Trophoblast cell (in vitro differentiated cells and primary cell): ENCODE data around the gene MUC5B.

Experiments used
- DNase-seq, 2 donors: peaks; one replicate each; pipeline ENCODE4 v3.0.0-alpha.2; 2016
- H2AFZ ChIP-seq: 2 replicates; pipeline ENCODE4 v1.6.1; 2013; ENCODE audit warnings: low read length, moderate library complexity, mild to moderate bottlenecking; ENCODE audit not compliant: insufficient read depth, poor library complexity
- H2AK5ac ChIP-seq: 2 replicates; pipeline ENCODE4 v1.6.1; 2013; ENCODE audit warnings: mild to moderate bottlenecking, low read length
- H2BK120ac ChIP-seq: 2 replicates; pipeline ENCODE4 v1.6.1; 2013; ENCODE audit warnings: low read length, mild to moderate bottlenecking, moderate library complexity; ENCODE audit not compliant: insufficient read depth, poor library complexity
- H2BK12ac ChIP-seq: 2 replicates; pipeline ENCODE4 v1.6.1; 2013; ENCODE audit warnings: mild to moderate bottlenecking, low read length, moderate library complexity
- H2BK5ac ChIP-seq: 2 replicates; pipeline ENCODE4 v1.6.1; 2013; ENCODE audit warnings: low read length, low read depth, moderate library complexity, mild to moderate bottlenecking; ENCODE audit not compliant: poor library complexity
- H3K14ac ChIP-seq: 2 replicates; pipeline ENCODE4 v1.6.1; 2013; ENCODE audit warnings: mild to moderate bottlenecking, low read length
- H3K18ac ChIP-seq: 2 replicates; pipeline ENCODE4 v1.6.1; 2013; ENCODE audit warnings: mild to moderate bottlenecking, low read length
- H3K23ac ChIP-seq: 2 replicates; pipeline ENCODE4 v1.6.1; 2013; ENCODE audit warnings: low read length
- H3K27ac ChIP-seq: 2 replicates; pipeline ENCODE4 v1.5.1; 2013; ENCODE audit warnings: low read depth, mild to moderate bottlenecking, inconsistent platforms, low read length, moderate library complexity
- H3K27me3 ChIP-seq: 2 replicates; pipeline ENCODE4 v1.6.1; 2013; ENCODE audit warnings: inconsistent platforms, mild to moderate bottlenecking, low read length, moderate library complexity; ENCODE audit not compliant: insufficient read depth
- H3K36me3 ChIP-seq, 2 experiments: 1 replicate in 1 of 2; 2 replicates in 1 of 2; pipeline ENCODE4 v1.6.1; 2013; ENCODE audit warnings: low read length in 2 of 2, mild to moderate bottlenecking in 2 of 2, moderate library complexity in 1 of 2; ENCODE audit not compliant: insufficient read depth in 2 of 2, control insufficient read depth in 1 of 2
- H3K4ac ChIP-seq: 2 replicates; pipeline ENCODE4 v1.6.1; 2013; ENCODE audit warnings: low read depth, mild to moderate bottlenecking, low read length, moderate library complexity
- H3K4me1 ChIP-seq, 2 experiments: 1 replicate in 1 of 2; 2 replicates in 1 of 2; pipeline ENCODE4 v1.6.1; 2013; ENCODE audit warnings: low read length in 2 of 2, mild to moderate bottlenecking in 2 of 2, moderate library complexity in 1 of 2; ENCODE audit not compliant: insufficient read depth in 2 of 2, control insufficient read depth in 1 of 2
- H3K4me2 ChIP-seq: 2 replicates; pipeline ENCODE4 v1.6.1; 2013; ENCODE audit warnings: inconsistent platforms, mild to moderate bottlenecking, low read length, moderate library complexity
- H3K4me3 ChIP-seq: 2 replicates; pipeline ENCODE4 v1.5.1; 2013; ENCODE audit warnings: mild to moderate bottlenecking, low read depth, low read length, inconsistent platforms
- H3K79me1 ChIP-seq: one replicate; pipeline ENCODE4 v1.6.1; 2013; ENCODE audit warnings: low read length
- H3K79me2 ChIP-seq: 2 replicates; pipeline ENCODE4 v1.6.1; 2013; ENCODE audit warnings: low read length, mild to moderate bottlenecking; ENCODE audit not compliant: control insufficient read depth, insufficient read depth, poor library complexity
- H3K9ac ChIP-seq: 2 replicates; pipeline ENCODE4 v1.6.1; 2013; ENCODE audit warnings: mild to moderate bottlenecking, low read length
- H3K9me3 ChIP-seq: 2 replicates; pipeline ENCODE4 v1.6.1; 2013; ENCODE audit warnings: low read depth, mild to moderate bottlenecking, control low read depth, inconsistent platforms, low read length; ENCODE audit not compliant: insufficient read depth
- H4K12ac ChIP-seq: 2 replicates; pipeline ENCODE4 v1.6.1; 2013; ENCODE audit warnings: low read depth, mild to moderate bottlenecking, low read length, moderate library complexity
- H4K8ac ChIP-seq: 2 replicates; pipeline ENCODE4 v1.6.1; 2013; ENCODE audit warnings: low read depth, mild to moderate bottlenecking, low read length, moderate library complexity
- H4K91ac ChIP-seq: one replicate; pipeline ENCODE4 v1.6.1; 2013; ENCODE audit warnings: low read depth, mild to moderate bottlenecking, low read length, moderate library complexity
- WGBS: extraction: QIAGEN DNeasy Blood & Tissue Kit; methylation state at CpG from one replicate; pipeline ENCODE4 v1.1.7; 2013; ENCODE audit warnings: missing lambda C conversion rate; ENCODE audit not compliant: insufficient read length, insufficient coverage; ENCODE audit errors: extremely low coverage; 5-methylcytosine and 5-hydroxymethylcytosine counted together

The MUC5B gene

DNA sequence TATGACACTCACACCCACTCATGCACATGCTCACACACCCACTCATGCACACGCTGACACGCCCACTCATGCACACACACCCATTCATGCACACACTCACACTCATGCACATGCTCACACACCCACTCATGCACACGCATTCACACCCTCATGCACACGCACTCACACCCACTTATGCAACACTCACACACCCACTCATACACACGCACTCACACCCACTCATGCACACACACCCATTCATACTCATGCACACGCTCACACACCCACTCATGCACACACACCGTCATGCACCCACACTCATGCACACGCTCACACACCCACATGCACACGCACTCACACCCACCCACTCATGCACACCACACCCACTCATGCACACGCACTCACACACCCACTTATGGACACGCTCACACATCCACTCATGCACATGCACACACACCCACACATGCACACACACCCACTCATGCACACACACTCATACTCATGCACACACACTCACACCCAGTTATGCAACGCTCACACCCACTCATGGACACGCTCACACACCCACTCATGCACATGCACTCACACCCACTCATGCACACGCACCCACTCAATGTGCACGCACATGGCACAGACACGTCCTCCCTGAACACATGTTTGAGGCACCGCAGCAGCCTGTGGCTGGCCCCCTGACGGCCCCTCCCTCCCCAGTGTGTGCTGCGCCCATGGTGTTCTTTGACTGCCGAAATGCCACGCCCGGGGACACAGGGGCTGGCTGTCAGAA lies 47.2 kb upstream of the MUC5B start:
- Histone ChIP-seq H2BK120ac (no peak overlapping the region), H3K27ac (no peak overlapping the region), H3K4me3 (peak overlapping the region; percentile 30), H3K4me2 (no peak overlapping the region), H3K79me1 (no peaks in the 10 kb centered on the region), H3K4me1 (no peaks in the 10 kb centered on the region), H3K9me3 (peaks cover 80% of the 10 kb centered on the region), H3K14ac (no peak overlapping the region), H2BK12ac (no peak overlapping the region), H3K36me3 (no peaks in the 10 kb centered on the region), H3K79me2 (no peaks in the 10 kb centered on the region), H4K8ac (no peak overlapping the region), H3K4ac (no peak overlapping the region), H2BK5ac (no peak overlapping the region), H3K9ac (no peak overlapping the region), H2AK5ac (no peak overlapping the region), H3K18ac (no peak overlapping the region), H4K91ac (no peak overlapping the region), H4K12ac (no peak overlapping the region), H2AFZ (no peak overlapping the region), H3K27me3 (no peaks in the 10 kb centered on the region), H3K23ac (no peak overlapping the region)
- no peak for DNase-seq
- no CpG with 5 or more reads among the region's 22 CpGs for WGBS

GRCh38 chr11:1176224-1177019 lies 46.4 kb upstream of the MUC5B start:
- Histone ChIP-seq H3K23ac (no peak overlapping the region), H3K79me1 (no peaks in the 10 kb centered on the region), H3K9me3 (peaks cover 84% of the 10 kb centered on the region), H3K27me3 (no peaks in the 10 kb centered on the region), H2BK5ac (no peak overlapping the region), H3K79me2 (no peaks in the 10 kb centered on the region), H3K36me3 (no peaks in the 10 kb centered on the region), H3K4me2 (no peak overlapping the region), H4K91ac (no peak overlapping the region), H4K8ac (no peak overlapping the region), H2AFZ (no peak overlapping the region), H3K4ac (no peak overlapping the region), H2BK12ac (no peak overlapping the region), H3K18ac (no peak overlapping the region), H2BK120ac (no peak overlapping the region), H2AK5ac (no peak overlapping the region), H3K4me3 (no peak overlapping the region), H3K27ac (no peak overlapping the region), H4K12ac (no peak overlapping the region), H3K9ac (no peak overlapping the region), H3K4me1 (no peaks in the 10 kb centered on the region), H3K14ac (no peak overlapping the region)
- WGBS = no CpG with 5 or more reads among the region's 32 CpGs
- DNase-seq = no peak

DNA sequence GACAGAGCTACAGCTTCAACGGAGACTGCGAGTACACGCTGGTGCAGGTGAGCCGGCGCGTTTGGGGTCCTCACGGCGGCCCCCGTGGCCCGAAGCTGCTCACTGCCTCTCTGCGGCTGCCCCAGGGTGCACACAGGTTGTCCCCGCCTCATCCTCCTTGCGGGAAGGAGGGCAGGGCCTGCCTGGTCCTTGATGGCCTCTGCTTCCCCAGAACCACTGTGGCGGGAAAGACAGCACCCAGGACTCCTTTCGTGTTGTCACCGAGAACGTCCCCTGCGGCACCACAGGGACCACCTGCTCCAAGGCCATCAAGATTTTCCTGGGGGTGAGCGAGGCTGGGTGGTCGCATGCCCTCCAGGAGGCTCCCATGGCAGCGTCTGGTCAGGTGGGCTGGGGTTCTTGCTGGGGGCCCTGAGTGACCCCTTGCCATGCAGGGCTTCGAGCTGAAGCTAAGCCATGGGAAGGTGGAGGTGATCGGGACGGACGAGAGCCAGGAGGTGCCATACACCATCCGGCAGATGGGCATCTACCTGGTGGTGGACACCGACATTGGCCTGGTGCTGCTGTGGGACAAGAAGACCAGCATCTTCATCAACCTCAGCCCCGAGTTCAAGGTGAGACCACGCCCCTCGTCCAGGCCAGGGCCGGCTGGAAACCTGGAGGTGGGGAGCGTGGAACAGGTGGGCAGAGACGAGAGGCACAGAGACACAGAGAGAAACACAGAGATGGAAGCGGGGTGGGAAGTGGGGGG lies 45.7 kb upstream of the MUC5B start:
- no CpG with 5 or more reads among the region's 34 CpGs for WGBS
- H2AFZ ChIP-seq = no peak overlapping the region
- H4K91ac ChIP-seq = no peak overlapping the region
- no peak for DNase-seq
- H3K4me1 ChIP-seq = no peaks in the 10 kb centered on the region
- no peaks in the 10 kb centered on the region for H3K79me1 ChIP-seq
- no peak overlapping the region for H3K9ac ChIP-seq
- no peak overlapping the region for H3K4me3 ChIP-seq
- H3K27ac ChIP-seq = no peak overlapping the region
- no peak overlapping the region for H3K4ac ChIP-seq
- H3K9me3 ChIP-seq = peaks cover 85% of the 10 kb centered on the region
- no peaks in the 10 kb centered on the region for H3K36me3 ChIP-seq
- no peak overlapping the region for H2BK5ac ChIP-seq
- no peak overlapping the region for H2AK5ac ChIP-seq
- no peak overlapping the region for H3K23ac ChIP-seq
- H2BK12ac ChIP-seq = no peak overlapping the region
- no peak overlapping the region for H3K18ac ChIP-seq
- no peak overlapping the region for H4K8ac ChIP-seq
- no peaks in the 10 kb centered on the region for H3K79me2 ChIP-seq
- H3K14ac ChIP-seq = no peak overlapping the region
- no peak overlapping the region for H4K12ac ChIP-seq
- H3K27me3 ChIP-seq = no peaks in the 10 kb centered on the region
- no peak overlapping the region for H3K4me2 ChIP-seq
- no peak overlapping the region for H2BK120ac ChIP-seq

GRCh38 chr11:1177771-1178090 lies 45.1 kb upstream of the MUC5B start:
- no peak overlapping the region for H3K4me3 ChIP-seq
- peaks cover 84% of the 10 kb centered on the region for H3K9me3 ChIP-seq
- H3K14ac ChIP-seq = no peak overlapping the region
- H3K23ac ChIP-seq = no peak overlapping the region
- no peak overlapping the region for H3K27ac ChIP-seq
- no peak overlapping the region for H4K12ac ChIP-seq
- no peaks in the 10 kb centered on the region for H3K4me1 ChIP-seq
- H2BK5ac ChIP-seq = no peak overlapping the region
- H3K36me3 ChIP-seq = no peaks in the 10 kb centered on the region
- H2AK5ac ChIP-seq = no peak overlapping the region
- no peak for DNase-seq
- H3K79me1 ChIP-seq = no peaks in the 10 kb centered on the region
- no peak overlapping the region for H3K18ac ChIP-seq
- WGBS = no CpG with 5 or more reads among the region's 12 CpGs
- no peaks in the 10 kb centered on the region for H3K27me3 ChIP-seq
- no peak overlapping the region for H2BK120ac ChIP-seq
- no peak overlapping the region for H4K91ac ChIP-seq
- H3K4me2 ChIP-seq = no peak overlapping the region
- H3K79me2 ChIP-seq = no peaks in the 10 kb centered on the region
- no peak overlapping the region for H2AFZ ChIP-seq
- no peak overlapping the region for H4K8ac ChIP-seq
- no peak overlapping the region for H3K9ac ChIP-seq
- no peak overlapping the region for H3K4ac ChIP-seq
- H2BK12ac ChIP-seq = no peak overlapping the region
